Mucosa of stomach (tissue), 1 donor: ENCODE data around the gene TSPAN15.

Experiments
- H3K27me3 ChIP-seq: one replicate; pipeline ENCODE4 v1.7.0; 2013; ENCODE audit warnings: mild to moderate bottlenecking, low read length; ENCODE audit not compliant: control insufficient read depth, insufficient read depth
- H3K36me3 ChIP-seq: one replicate; pipeline ENCODE4 v1.7.0; 2013; ENCODE audit warnings: low read length; ENCODE audit not compliant: control insufficient read depth, insufficient read depth
- H3K4me1 ChIP-seq: one replicate; pipeline ENCODE4 v1.7.0; 2013; ENCODE audit warnings: mild to moderate bottlenecking, low read length; ENCODE audit not compliant: control insufficient read depth, insufficient read depth
- H3K4me3 ChIP-seq: one replicate; pipeline ENCODE4 v1.7.0; 2013; ENCODE audit warnings: low read length
- H3K9ac ChIP-seq: one replicate; pipeline ENCODE4 v1.7.0; 2013; ENCODE audit warnings: mild to moderate bottlenecking, low read length, moderate library complexity
- H3K9me3 ChIP-seq: one replicate; pipeline ENCODE4 v1.7.0; 2013; ENCODE audit warnings: mild to moderate bottlenecking, low read length, moderate library complexity; ENCODE audit not compliant: control insufficient read depth
- donor health status: Pancreatic carcinoma.

The TSPAN15 gene

GRCh38 chr10:69504576-69505250, 53.4 kb downstream of the TSPAN15 start:
- no peaks in the 10 kb centered on the region for H3K9me3 ChIP-seq
- no peak overlapping the region for H3K9ac ChIP-seq
- H3K4me1 ChIP-seq, result peaks cover 31% of the 10 kb centered on the region
- H3K4me3 ChIP-seq, result no peak overlapping the region
- H3K27me3 ChIP-seq, result no peaks in the 10 kb centered on the region
- H3K36me3 ChIP-seq, result peaks cover 6% of the 10 kb centered on the region

- Histone ChIP-seq H3K36me3 (peaks cover 5% of the 10 kb centered on the region), H3K27me3 (no peaks in the 10 kb centered on the region), H3K4me3 (no peak overlapping the region), H3K9ac (no peak overlapping the region), H3K9me3 (no peaks in the 10 kb centered on the region), H3K4me1 (peaks cover 21% of the 10 kb centered on the region)
Measured at GRCh38 chr10:69505636-69506318, 54.5 kb downstream of the TSPAN15 start.

- no peak overlapping the region for H3K9ac ChIP-seq
- peaks cover 19% of the 10 kb centered on the region for H3K4me1 ChIP-seq
- no peaks in the 10 kb centered on the region for H3K9me3 ChIP-seq
- no peaks in the 10 kb centered on the region for H3K27me3 ChIP-seq
- no peaks in the 10 kb centered on the region for H3K36me3 ChIP-seq
- no peak overlapping the region for H3K4me3 ChIP-seq
Measured at GRCh38 chr10:69506487-69506833, 55.2 kb downstream of the TSPAN15 start.

- Histone ChIP-seq H3K9me3 (no peaks in the 10 kb centered on the region), H3K4me3 (no peak overlapping the region), H3K27me3 (no peaks in the 10 kb centered on the region), H3K4me1 (peaks cover 19% of the 10 kb centered on the region), H3K36me3 (no peaks in the 10 kb centered on the region), H3K9ac (peak overlapping the region; percentile 25)
Measured at GRCh38 chr10:69506834-69507713, 55.8 kb downstream of the TSPAN15 start.

- Histone ChIP-seq H3K4me3 (no peak overlapping the region), H3K9ac (no peak overlapping the region), H3K36me3 (peaks cover 3% of the 10 kb centered on the region), H3K4me1 (peaks cover 14% of the 10 kb centered on the region), H3K27me3 (no peaks in the 10 kb centered on the region), H3K9me3 (no peaks in the 10 kb centered on the region)
Measured at GRCh38 chr10:69508738-69509340, 57.6 kb downstream of the TSPAN15 start.

- no peak overlapping the region for H3K9ac ChIP-seq
- H3K9me3 ChIP-seq, result no peaks in the 10 kb centered on the region
- H3K4me1 ChIP-seq, result peaks cover under 1% of the 10 kb centered on the region
- H3K27me3 ChIP-seq, result no peaks in the 10 kb centered on the region
- H3K36me3 ChIP-seq, result peaks cover 3% of the 10 kb centered on the region
- H3K4me3 ChIP-seq, result no peak overlapping the region
Measured at GRCh38 chr10:69512901-69513300, 61.6 kb downstream of the TSPAN15 start.

GRCh38 chr10:69513617-69514016, 62.4 kb downstream of the TSPAN15 start:
- Histone ChIP-seq H3K9me3 (no peaks in the 10 kb centered on the region), H3K27me3 (no peaks in the 10 kb centered on the region), H3K4me1 (no peaks in the 10 kb centered on the region), H3K9ac (no peak overlapping the region), H3K4me3 (no peak overlapping the region), H3K36me3 (peaks cover 3% of the 10 kb centered on the region)

- H3K4me1 ChIP-seq, result no peaks in the 10 kb centered on the region
- H3K36me3 ChIP-seq, result peaks cover 3% of the 10 kb centered on the region
- no peak overlapping the region for H3K4me3 ChIP-seq
- no peaks in the 10 kb centered on the region for H3K9me3 ChIP-seq
- H3K27me3 ChIP-seq, result no peaks in the 10 kb centered on the region
- H3K9ac ChIP-seq, result no peak overlapping the region
Measured at GRCh38 chr10:69515699-69516259, 64.5 kb downstream of the TSPAN15 start.

GRCh38 chr10:69516316-69516715, 65.1 kb downstream of the TSPAN15 start:
- H3K4me3 ChIP-seq, result no peak overlapping the region
- H3K9ac ChIP-seq, result no peak overlapping the region
- H3K36me3 ChIP-seq, result peaks cover 3% of the 10 kb centered on the region
- no peaks in the 10 kb centered on the region for H3K9me3 ChIP-seq
- H3K4me1 ChIP-seq, result no peaks in the 10 kb centered on the region
- no peaks in the 10 kb centered on the region for H3K27me3 ChIP-seq

- Histone ChIP-seq H3K4me1 (no peaks in the 10 kb centered on the region), H3K4me3 (no peak overlapping the region), H3K9ac (no peak overlapping the region), H3K36me3 (peaks cover 3% of the 10 kb centered on the region), H3K27me3 (no peaks in the 10 kb centered on the region), H3K9me3 (no peaks in the 10 kb centered on the region)
Measured at GRCh38 chr10:69516796-69517195, 65.5 kb downstream of the TSPAN15 start.

- no peaks in the 10 kb centered on the region for H3K27me3 ChIP-seq
- no peak overlapping the region for H3K9ac ChIP-seq
- H3K4me3 ChIP-seq, result no peak overlapping the region
- H3K36me3 ChIP-seq, result peaks cover 3% of the 10 kb centered on the region
- no peaks in the 10 kb centered on the region for H3K4me1 ChIP-seq
- no peaks in the 10 kb centered on the region for H3K9me3 ChIP-seq
Measured at GRCh38 chr10:69517271-69517848, 66.1 kb downstream of the TSPAN15 start.
